HepG2 (cell line): Measurements from ENCODE around the gene BPHL. TPM values are rescaled to one million over a fixed set of nuclear protein-coding genes. Genes with fewer than 3 reads are reported as not detected.

Source experiments
- CEBPB ChIP-seq: IDR thresholded peaks from 2 replicates; pipeline ENCODE4 v1.6.1; 2011; ENCODE audit warnings: low read depth, low read length, improper control_type of control experiment, borderline replicate concordance
- CTCF ChIP-seq: sonication (generic); formaldehyde crosslinking; IDR thresholded peaks from 2 replicates; pipeline ENCODE4 v1.5.0; 2020; ENCODE audit warnings: mild to moderate bottlenecking, missing genetic modification reagents, moderate library complexity
- GLMP ChIP-seq: sonication (generic); formaldehyde crosslinking; IDR thresholded peaks from 2 replicates; pipeline ENCODE4 v1.9.0; 2021; ENCODE audit warnings: missing genetic modification reagents, mild to moderate bottlenecking, borderline replicate concordance
- HDAC6 ChIP-seq: fragments of 200-600 bp; sonication (generic); IDR thresholded peaks from 2 replicates; pipeline ENCODE4 v1.7.0; 2017; ENCODE audit warnings: mild to moderate bottlenecking, antibody characterized with exemption, low read length, low read depth
- IKZF1 ChIP-seq: fragments of 450-650 bp; IDR thresholded peaks from 2 replicates; pipeline ENCODE4 v1.7.1; 2016
- NFE2L1 ChIP-seq: sonication (generic); formaldehyde crosslinking; IDR thresholded peaks from 2 replicates; pipeline ENCODE4 v1.4.0; 2020; ENCODE audit warnings: missing genetic modification reagents, mild to moderate bottlenecking, borderline replicate concordance
- PCBP1 ChIP-seq: fragments of 200-400 bp; formaldehyde crosslinking; IDR thresholded peaks from 2 replicates; pipeline ENCODE4 v1.6.1; 2017; ENCODE audit warnings: mild to moderate bottlenecking, low read depth, low read length, borderline replicate concordance
- RFX5 ChIP-seq: IDR thresholded peaks from 2 replicates; pipeline ENCODE4 v1.6.1; 2011; ENCODE audit warnings: low read depth, low read length, improper control_type of control experiment
- TCF7 ChIP-seq: sonication (generic); IDR thresholded peaks from 2 replicates; pipeline ENCODE4 v1.6.1; 2016; ENCODE audit warnings: antibody characterized with exemption, low read depth
- THAP9 ChIP-seq: sonication (generic); formaldehyde crosslinking; IDR thresholded peaks from 2 replicates; pipeline ENCODE4; 2020; ENCODE audit warnings: missing genetic modification reagents, mild to moderate bottlenecking, borderline replicate concordance
- ZBTB14 ChIP-seq: sonication (generic); formaldehyde crosslinking; IDR thresholded peaks from 2 replicates; pipeline ENCODE4 v1.4.0; 2020; ENCODE audit warnings: missing genetic modification reagents
- ZBTB26 ChIP-seq: IDR thresholded peaks from 2 replicates; pipeline ENCODE4 v1.6.1; 2016; ENCODE audit warnings: missing compliant biosample characterization, missing genetic modification reagents, borderline replicate concordance
- ZFP91 ChIP-seq: sonication (generic); formaldehyde crosslinking; IDR thresholded peaks from 2 replicates; pipeline ENCODE4 v1.9.0; 2022; ENCODE audit warnings: missing genetic modification reagents, mild to moderate bottlenecking, borderline replicate concordance
- ZNF205 ChIP-seq: IDR thresholded peaks from 2 replicates; pipeline ENCODE4 v1.6.1; 2018; ENCODE audit warnings: missing biosample characterization, missing genetic modification reagents
- ZNF34 ChIP-seq: sonication (generic); formaldehyde crosslinking; IDR thresholded peaks from 2 replicates; pipeline ENCODE4 v1.4.0; 2020; ENCODE audit warnings: mild to moderate bottlenecking, missing genetic modification reagents, borderline replicate concordance
- ZNF7 ChIP-seq: IDR thresholded peaks from 2 replicates; pipeline ENCODE4 v1.6.1; 2016; ENCODE audit warnings: missing biosample characterization, missing genetic modification reagents
- ZNF724P ChIP-seq: sonication (generic); formaldehyde crosslinking; IDR thresholded peaks from 2 replicates; pipeline ENCODE4 v1.8.0; 2022; ENCODE audit warnings: missing genetic modification reagents, borderline replicate concordance
- ZNF782 ChIP-seq: sonication (generic); formaldehyde crosslinking; IDR thresholded peaks from 2 replicates; pipeline ENCODE4 v1.4.0; 2020; ENCODE audit warnings: missing genetic modification reagents, mild to moderate bottlenecking, borderline replicate concordance
- ZNF816 ChIP-seq: sonication (generic); formaldehyde crosslinking; IDR thresholded peaks from 2 replicates; pipeline ENCODE4 v1.8.0; 2022; ENCODE audit warnings: missing genetic modification reagents, mild to moderate bottlenecking, borderline replicate concordance
- polyA plus RNA-seq, 8 experiments: library from polyadenylated mRNA; depleted of rRNA in 3 of 8; stranded (reverse) in 7 of 8; unstranded in 1 of 8; fragments of >200 nt; fragmentation: Illumina TruSeq in 4 of 8; extraction: Trizol in 4 of 8; gene quantifications; 2 replicates each; pipeline versions ENCODE4 v1.2.1 to v1.2.3, GENCODE V29; 2011 to 2016; ENCODE audit warnings: low read depth in 4 of 8, missing spikeins in 1 of 8, mixed read lengths in 1 of 8; ENCODE audit not compliant: insufficient read depth in 1 of 8
- total RNA-seq, 5 experiments: library from RNA; depleted of rRNA; stranded (reverse); fragments of >200 nt; fragmentation: Illumina TruSeq; extraction: Trizol; gene quantifications; 2 replicates each; pipeline ENCODE4 v1.2.3, GENCODE V29; 2016; ENCODE audit warnings: low read depth in 1 of 5

The BPHL gene
- total and polyA plus RNA-seq, 2 of the 13 experiments (the other 11 are each of a cell fraction or from before 2014, with no cell fraction given): 37.8 to 39.5 TPM

GRCh38 chr6:3162565-3163247, 44.2 kb downstream of the BPHL start (continued):
- peak; percentile 92; the same call in 1 of the 2 replicates for TF ChIP-seq ZFP91 (CRISPR knock-in tag)
- no peak; the same call in 1 of the 2 replicates for TF ChIP-seq ZNF34 (CRISPR knock-in tag)
- TF ChIP-seq ZBTB26 (CRISPR knock-in tag): peak; percentile 92
- TF ChIP-seq ZNF782 (CRISPR knock-in tag): no peak; the same call in 1 of the 2 replicates
- no peak for TF ChIP-seq IKZF1
- no peak for TF ChIP-seq ZNF7 (CRISPR knock-in tag)
- TF ChIP-seq THAP9 (CRISPR knock-in tag): peak; percentile 65; the same call in 1 of the 2 replicates
- TF ChIP-seq GLMP: no peak
- TF ChIP-seq RFX5: no peak
- TF ChIP-seq ZNF816 (CRISPR knock-in tag): peak; percentile 98
- no peak for TF ChIP-seq NFE2L1
- TF ChIP-seq CEBPB: no peak
- no peak for TF ChIP-seq TCF7
- TF ChIP-seq CTCF: peak; percentile 58
- TF ChIP-seq ZNF205: peak; percentile 67; the same call in 1 of the 2 replicates
- TF ChIP-seq PCBP1: peak; percentile 77
- TF ChIP-seq HDAC6: no peak
- peak; percentile 63 for TF ChIP-seq ZBTB14 (CRISPR knock-in tag)
- peak; percentile 80; the same call in 1 of the 2 replicates for TF ChIP-seq ZNF724P (CRISPR knock-in tag)
